ENCODE measurements around the gene NECAB3. TPM values are rescaled to one million over a fixed set of nuclear protein-coding genes. Genes with fewer than 3 reads are reported as not detected.
A peak's percentile ranks its signal among the peaks of the same experiment; 100 is the strongest.
"Not testable (repeated sequence)": the region's sequence is repeated elsewhere in the genome, so short reads cannot be mapped to it uniquely, and the experiment has no call there.

NECAB3 gene
- total RNA-seq, 2 donors from 2014 or later = 16.9 to 29.5 TPM

DNA sequence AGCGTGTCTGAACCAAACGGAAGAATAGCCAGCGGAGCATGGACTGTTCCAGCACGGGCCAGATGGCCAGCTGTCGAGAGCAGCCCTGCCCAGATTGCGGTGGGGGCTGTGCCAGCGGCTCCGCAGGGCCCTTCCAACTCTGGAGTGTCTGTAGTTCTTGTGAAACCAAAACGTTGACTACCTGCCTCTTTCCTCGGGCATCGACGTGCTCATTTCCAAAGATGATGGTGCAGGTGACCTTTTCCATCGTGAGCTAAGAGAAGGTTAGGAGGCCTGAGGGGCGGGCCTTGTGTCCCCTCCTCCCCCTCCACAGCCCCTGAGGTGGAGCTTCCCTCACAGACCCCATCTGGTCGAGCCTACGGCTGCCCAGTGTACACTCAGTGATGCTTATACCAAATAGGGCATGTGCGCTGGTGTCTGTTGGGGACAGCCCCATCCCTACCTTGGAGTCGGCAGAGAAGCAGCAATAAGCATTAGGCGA lies 25.0 kb downstream of the NECAB3 start:
- DNase-seq (ENCODE audit: low spot score) (no peak), ATAC-seq (no peak)
- Mint-ChIP-seq H3K9me3 (no peaks in the 10 kb centered on the region), H3K27me3 (no peaks in the 10 kb centered on the region), H3K4me1 (ENCODE audit: low read depth in 2 of 2) (peaks cover 7 to 11% of the 10 kb centered on the region in 2 donors), H3K36me3 (no peaks in the 10 kb centered on the region), H3K4me3 (no peak overlapping the region), H3K27ac (no peak overlapping the region)

DNA sequence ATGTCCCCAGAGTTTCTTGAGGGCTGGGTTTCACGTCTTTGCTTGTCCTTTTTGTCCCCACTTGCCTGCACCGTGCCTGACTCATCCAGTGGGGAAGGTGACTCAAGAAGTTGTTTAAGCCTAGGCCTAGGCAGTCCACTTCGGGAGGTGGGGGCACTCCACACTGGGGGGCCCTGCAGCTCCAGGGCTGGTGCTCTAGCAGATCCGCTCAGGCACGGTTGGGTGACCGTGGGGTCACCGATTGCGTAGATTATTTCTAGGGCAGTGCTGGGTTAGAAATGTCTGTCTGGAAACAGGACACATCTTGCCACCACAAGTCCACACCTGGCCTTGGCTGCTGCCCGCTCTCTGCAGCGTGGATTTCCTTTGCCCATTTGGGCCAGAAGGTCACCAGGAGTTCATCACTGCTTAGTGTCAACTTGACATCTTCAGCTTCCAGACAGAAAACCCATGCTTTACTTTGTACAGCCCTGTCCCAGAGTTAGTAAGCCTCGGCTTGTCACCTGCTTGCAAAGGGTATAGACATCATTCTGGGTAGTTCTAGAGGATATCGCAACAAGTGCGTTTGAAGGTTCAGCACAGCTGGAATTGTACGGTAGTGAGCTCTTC lies 25.7 kb downstream of the NECAB3 start:
- Mint-ChIP-seq H3K9me3 (no peaks in the 10 kb centered on the region), H3K36me3 (no peaks in the 10 kb centered on the region), H3K27me3 (no peaks in the 10 kb centered on the region), H3K4me1 (ENCODE audit: low read depth in 2 of 2) (peaks cover 7 to 11% of the 10 kb centered on the region in 2 donors), H3K27ac (no peak overlapping the region), H3K4me3 (no peak overlapping the region)
- ATAC-seq (no peak), DNase-seq (ENCODE audit: low spot score) (no peak)

DNA sequence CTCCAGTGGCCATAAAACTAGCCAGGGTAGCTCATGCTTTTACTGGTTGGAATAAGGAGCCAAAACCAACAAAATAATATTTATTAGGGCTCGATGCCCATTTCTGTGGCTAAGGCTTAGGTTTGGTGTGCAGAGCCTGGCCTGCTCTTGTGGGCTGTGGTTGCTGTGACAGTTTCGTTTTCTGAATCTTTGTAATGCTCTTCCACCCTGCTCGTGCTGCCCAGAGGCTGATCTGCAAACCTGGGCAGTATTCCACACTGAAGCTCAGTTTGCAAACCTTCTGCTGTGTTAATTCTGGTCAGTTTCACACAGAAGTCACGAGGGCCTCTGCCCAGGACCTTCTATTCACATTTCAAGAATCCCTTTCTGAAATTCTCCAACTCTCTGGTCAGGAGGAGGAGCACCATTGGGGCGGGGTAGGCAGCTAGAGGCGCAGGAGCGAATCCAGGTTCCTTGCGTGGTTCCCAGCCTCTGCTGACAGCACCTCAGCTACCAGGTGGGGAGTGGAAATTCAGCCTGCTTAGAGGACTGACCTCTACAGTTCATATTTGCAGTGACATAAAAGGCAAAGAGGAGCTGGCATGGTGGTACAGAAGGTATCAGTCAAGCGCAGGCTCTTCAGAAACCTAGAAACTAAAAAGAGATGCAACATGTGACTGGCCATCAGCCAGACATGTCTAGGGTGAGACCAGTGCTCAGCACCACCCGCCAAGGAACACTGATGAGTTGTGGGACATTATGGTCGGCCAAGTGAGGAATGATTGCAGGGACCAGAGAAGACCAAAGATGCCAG lies 26.4 kb downstream of the NECAB3 start:
- DNase-seq (ENCODE audit: low spot score) = no peak
- H3K9me3 Mint-ChIP-seq = no peaks in the 10 kb centered on the region
- H3K4me1 Mint-ChIP-seq (ENCODE audit: low read depth in 2 of 2) = peaks cover 7 to 10% of the 10 kb centered on the region in 2 donors
- H3K27ac Mint-ChIP-seq = peak overlapping the region in 1 of 2 donors; percentile 56
- peak overlapping the region; percentile 49 for H3K4me3 Mint-ChIP-seq
- peak; percentile 78 to 84 for ATAC-seq
- H3K27me3 Mint-ChIP-seq = no peaks in the 10 kb centered on the region
- no peaks in the 10 kb centered on the region for H3K36me3 Mint-ChIP-seq

DNA sequence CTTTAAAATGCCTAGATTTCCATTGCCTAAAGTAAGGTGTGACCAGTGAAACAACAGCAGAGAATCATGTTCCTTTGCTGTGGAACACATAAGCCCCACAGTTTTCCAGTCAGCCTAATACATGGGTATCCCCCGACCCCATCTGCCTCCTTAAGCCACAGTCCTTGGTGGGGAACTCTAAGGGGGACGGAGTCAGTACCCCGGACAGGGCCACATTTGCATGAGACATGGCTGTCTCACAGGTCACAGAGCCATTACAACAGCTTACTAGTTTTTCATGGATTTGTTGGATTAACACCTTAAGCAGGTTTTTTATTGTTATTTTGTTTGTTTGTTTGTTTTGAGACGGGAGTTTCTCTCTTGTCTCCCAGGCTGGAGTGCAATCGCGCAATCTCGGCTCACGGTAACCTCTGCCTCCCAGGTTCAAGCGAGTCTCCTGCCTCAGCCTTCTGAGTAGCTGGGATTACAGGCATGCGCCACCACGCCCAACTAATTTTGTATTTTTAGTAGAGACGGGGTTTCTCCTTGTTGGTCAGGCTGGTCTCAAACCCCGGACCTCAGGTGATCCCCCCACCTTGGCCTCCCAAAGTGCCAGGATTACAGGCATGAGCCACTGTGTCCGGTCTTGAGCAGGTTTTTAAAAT lies 27.1 kb downstream of the NECAB3 start:
- not testable (repeated sequence) for H3K36me3 Mint-ChIP-seq; H3K27me3 Mint-ChIP-seq; H3K4me1 Mint-ChIP-seq (ENCODE audit: low read depth in 2 of 2); DNase-seq (ENCODE audit: low spot score); H3K9me3 Mint-ChIP-seq; ATAC-seq; H3K4me3 Mint-ChIP-seq; H3K27ac Mint-ChIP-seq

DNA sequence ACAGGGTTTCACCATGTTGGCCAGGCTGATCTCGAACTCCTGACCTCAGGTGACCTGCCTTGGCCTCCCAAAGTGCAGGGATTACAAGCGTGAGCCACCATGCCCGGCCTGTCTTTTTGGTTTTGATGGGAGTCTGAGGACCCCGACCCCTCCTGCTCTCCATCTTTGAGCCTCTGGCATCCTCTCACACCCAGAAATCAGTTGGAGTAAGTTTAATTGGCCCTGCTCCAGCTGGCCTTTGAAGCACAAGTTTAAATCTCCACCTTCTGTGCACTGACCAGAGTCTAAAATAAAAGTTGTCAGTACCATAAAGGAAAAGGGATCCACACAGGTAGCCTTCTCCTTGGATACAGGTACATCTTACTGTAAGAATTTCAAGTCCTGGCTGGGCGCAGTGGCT lies 28.0 kb downstream of the NECAB3 start:
- peaks cover 6 to 7% of the 10 kb centered on the region in 2 donors for H3K4me1 Mint-ChIP-seq (ENCODE audit: low read depth in 2 of 2)
- no peak for DNase-seq (ENCODE audit: low spot score)
- no peaks in the 10 kb centered on the region for H3K36me3 Mint-ChIP-seq
- no peaks in the 10 kb centered on the region for H3K27me3 Mint-ChIP-seq
- H3K4me3 Mint-ChIP-seq = no peak overlapping the region
- H3K9me3 Mint-ChIP-seq = no peaks in the 10 kb centered on the region
- H3K27ac Mint-ChIP-seq = no peak overlapping the region
- ATAC-seq = no peak

DNA sequence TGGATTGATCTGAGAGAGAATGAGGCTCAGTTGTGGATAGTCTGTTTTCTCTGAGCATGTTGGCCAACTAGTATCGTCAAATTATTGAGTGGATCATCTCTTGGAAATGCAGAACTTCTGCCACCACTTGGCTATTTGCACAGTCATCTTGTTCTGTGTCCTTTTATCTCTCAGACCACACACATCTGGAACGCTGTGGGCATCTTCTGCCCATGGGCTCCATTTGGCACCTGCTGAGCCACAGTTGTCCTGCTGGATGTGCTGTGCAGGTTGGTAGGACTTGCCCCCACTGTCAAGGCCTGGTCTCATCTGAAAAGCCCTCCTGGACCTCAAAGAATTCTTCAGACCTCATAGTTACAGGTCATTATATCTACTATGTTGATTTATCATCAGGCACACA lies 28.8 kb downstream of the NECAB3 start:
- Mint-ChIP-seq H3K27me3 (no peaks in the 10 kb centered on the region), H3K4me1 (ENCODE audit: low read depth in 2 of 2) (peaks cover 6 to 7% of the 10 kb centered on the region in 2 donors), H3K9me3 (no peaks in the 10 kb centered on the region), H3K36me3 (no peaks in the 10 kb centered on the region), H3K4me3 (no peak overlapping the region), H3K27ac (peak overlapping the region in 1 of 2 donors; percentile 53)
- ATAC-seq (no peak), DNase-seq (ENCODE audit: low spot score) (no peak)

DNA sequence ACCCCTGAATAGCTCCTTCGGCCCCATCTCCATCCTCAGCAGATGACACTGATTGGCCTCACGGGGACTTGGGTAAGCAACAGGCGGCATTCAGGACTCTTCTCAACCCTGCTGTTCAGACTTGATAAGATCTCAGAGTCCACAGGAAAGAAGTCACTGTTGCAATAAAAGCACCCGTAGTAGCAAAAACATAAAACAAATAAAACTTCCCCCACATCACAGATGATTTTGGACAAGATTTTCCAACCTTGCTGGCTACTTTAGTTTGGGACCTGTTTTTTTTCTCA lies 29.2 kb downstream of the NECAB3 start:
- ATAC-seq (no peak), DNase-seq (ENCODE audit: low spot score) (no peak)
- Mint-ChIP-seq H3K9me3 (no peaks in the 10 kb centered on the region), H3K4me3 (no peak overlapping the region), H3K27ac (no peak overlapping the region), H3K27me3 (no peaks in the 10 kb centered on the region), H3K36me3 (peaks cover 2% of the 10 kb centered on the region), H3K4me1 (ENCODE audit: low read depth in 2 of 2) (peaks cover 6 to 7% of the 10 kb centered on the region in 2 donors)

DNA sequence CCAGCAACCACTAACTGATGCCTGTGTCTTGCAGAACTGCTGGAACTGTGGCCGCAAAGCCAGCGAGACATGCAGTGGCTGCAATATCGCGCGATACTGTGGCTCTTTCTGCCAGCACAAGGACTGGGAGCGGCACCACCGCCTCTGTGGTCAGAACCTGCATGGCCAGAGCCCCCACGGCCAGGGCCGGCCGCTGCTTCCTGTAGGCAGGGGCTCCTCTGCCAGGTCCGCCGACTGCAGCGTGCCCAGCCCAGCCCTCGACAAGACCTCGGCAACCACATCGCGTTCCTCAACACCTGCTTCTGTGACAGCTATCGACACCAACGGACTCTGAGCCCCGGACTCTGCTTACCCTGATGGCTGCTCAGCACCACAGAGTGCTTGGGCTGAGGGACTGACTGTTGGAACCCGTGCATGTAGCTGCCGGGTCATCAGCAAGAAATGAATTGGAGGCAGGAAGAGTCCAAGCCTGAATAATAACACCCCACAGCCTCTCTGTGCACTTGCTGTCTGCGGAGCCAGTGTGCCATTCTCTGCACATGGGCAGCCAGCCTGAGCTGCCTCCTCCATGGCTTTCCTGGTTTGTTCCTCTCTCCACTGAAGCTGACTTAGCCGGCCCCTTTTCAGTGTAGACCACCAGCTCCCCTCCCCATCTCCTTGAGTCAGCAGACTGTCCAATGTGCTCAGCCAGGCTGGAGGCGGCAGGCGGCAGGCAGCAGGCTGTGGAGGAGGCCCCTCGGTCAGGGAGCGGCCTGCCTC lies 29.7 kb downstream of the NECAB3 start:
- Mint-ChIP-seq H3K36me3 (peaks cover 7% of the 10 kb centered on the region), H3K9me3 (no peaks in the 10 kb centered on the region), H3K27me3 (no peaks in the 10 kb centered on the region), H3K4me3 (no peak overlapping the region), H3K27ac (no peak overlapping the region), H3K4me1 (ENCODE audit: low read depth in 2 of 2) (peaks cover 6 to 7% of the 10 kb centered on the region in 2 donors)
- DNase-seq (ENCODE audit: low spot score) (no peak), ATAC-seq (no peak)

DNA sequence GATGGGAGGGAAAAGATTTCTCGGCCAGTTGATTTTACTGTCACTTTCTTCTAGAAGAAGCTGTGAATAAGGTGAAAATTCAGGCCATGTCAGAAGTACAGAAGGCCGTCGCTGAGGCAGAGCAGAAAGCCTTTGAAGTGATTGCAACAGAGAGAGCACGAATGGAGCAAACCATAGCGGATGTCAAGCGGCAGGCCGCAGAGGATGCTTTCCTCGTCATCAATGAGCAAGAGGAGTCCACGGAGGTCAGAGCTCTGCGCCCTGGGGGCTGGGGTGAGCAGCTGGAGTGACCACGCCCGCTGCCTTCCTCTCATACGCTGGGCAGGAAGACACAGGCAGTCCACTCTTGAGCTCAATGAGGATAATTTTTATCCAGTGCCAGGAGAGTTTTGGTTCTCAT lies 33.9 kb downstream of the NECAB3 start:
- H3K4me3 Mint-ChIP-seq = no peak overlapping the region
- H3K4me1 Mint-ChIP-seq (ENCODE audit: low read depth in 2 of 2) = peaks cover 0 to 3% of the 10 kb centered on the region in 2 donors
- no peak overlapping the region for H3K27ac Mint-ChIP-seq
- peaks cover 11% of the 10 kb centered on the region for H3K36me3 Mint-ChIP-seq
- ATAC-seq (no peak), DNase-seq (ENCODE audit: low spot score) (no peak)
- no peaks in the 10 kb centered on the region for H3K27me3 Mint-ChIP-seq
- no peaks in the 10 kb centered on the region for H3K9me3 Mint-ChIP-seq

DNA sequence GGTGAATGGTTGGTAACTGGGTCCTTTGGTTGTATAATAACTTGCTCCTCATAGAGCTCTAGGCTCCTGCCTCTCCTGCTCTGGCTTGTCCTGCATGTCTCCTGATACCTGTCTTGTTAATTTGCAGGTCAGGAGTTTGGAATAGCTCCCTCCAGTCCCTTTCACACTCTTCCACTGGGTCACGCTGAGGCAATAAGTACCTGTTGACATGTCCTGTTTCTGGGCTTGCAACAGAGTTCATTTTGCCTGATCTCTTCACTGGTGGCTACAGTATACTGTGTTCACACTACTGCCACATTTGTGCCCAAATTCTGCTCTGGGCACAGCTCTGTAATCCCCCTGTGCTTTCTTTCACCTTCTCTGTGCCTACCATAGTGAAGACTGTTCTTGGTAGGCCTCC lies 37.5 kb downstream of the NECAB3 start:
- no peak overlapping the region for H3K27ac Mint-ChIP-seq
- peaks cover 11% of the 10 kb centered on the region for H3K36me3 Mint-ChIP-seq
- no peaks in the 10 kb centered on the region for H3K9me3 Mint-ChIP-seq
- H3K27me3 Mint-ChIP-seq = no peaks in the 10 kb centered on the region
- peaks cover 0 to 3% of the 10 kb centered on the region in 2 donors for H3K4me1 Mint-ChIP-seq (ENCODE audit: low read depth in 2 of 2)
- H3K4me3 Mint-ChIP-seq = no peak overlapping the region
- no peak for DNase-seq (ENCODE audit: low spot score)
- ATAC-seq = no peak

DNA sequence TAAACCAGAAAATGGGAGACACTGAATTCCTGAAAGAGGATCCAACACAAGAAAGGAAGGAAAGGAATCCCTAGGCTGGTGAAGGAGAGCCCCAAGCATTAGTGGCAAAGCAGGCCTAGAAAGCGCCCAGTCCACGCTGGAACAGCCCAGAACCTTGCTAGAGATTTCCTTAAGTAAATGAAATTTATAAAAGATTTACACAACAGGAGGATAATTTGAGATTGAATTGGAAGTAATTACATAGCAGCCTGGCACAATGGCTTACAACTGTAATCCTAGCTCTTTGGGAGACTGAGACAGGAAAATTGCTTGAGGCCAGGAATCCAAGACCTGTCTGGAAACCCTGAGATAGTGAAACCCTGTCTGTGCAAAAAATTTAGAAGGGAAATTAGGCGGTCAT lies 38.9 kb downstream of the NECAB3 start:
- H3K27ac Mint-ChIP-seq = no peak overlapping the region

DNA sequence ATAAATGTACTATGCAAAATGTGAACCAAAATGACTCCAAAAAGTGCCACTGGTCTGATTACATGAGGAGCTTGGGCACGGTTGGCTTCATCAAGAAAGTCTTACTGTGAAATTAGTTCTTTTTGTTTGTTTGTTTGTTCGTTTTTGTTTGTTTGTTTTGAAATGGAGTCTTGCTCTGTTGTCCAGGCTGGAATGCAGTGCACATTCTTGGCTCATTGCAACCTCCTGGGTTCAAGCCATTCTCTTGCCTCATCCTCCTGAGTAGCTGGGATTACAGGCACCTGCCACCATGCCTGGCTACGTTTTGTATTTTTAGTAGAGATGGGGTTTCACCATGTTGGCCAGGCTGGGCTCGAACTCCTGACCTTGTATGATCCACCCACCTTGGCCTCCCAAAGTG lies 42.3 kb downstream of the NECAB3 start:
- peaks cover 10% of the 10 kb centered on the region for H3K36me3 Mint-ChIP-seq
- ATAC-seq; DNase-seq (ENCODE audit: low spot score); H3K27ac Mint-ChIP-seq; H3K4me1 Mint-ChIP-seq (ENCODE audit: low read depth in 2 of 2); H3K4me3 Mint-ChIP-seq; H3K27me3 Mint-ChIP-seq; H3K9me3 Mint-ChIP-seq: not testable (repeated sequence)

More for the DNA sequence above, 38.9 kb downstream of the NECAB3 start:
- ATAC-seq = no peak
- no peak for DNase-seq (ENCODE audit: low spot score)
- Mint-ChIP-seq H3K9me3 (no peaks in the 10 kb centered on the region), H3K4me1 (ENCODE audit: low read depth in 2 of 2) (peaks cover 0 to 3% of the 10 kb centered on the region in 2 donors), H3K36me3 (peaks cover 11% of the 10 kb centered on the region), H3K4me3 (no peak overlapping the region), H3K27me3 (no peaks in the 10 kb centered on the region)

DNA sequence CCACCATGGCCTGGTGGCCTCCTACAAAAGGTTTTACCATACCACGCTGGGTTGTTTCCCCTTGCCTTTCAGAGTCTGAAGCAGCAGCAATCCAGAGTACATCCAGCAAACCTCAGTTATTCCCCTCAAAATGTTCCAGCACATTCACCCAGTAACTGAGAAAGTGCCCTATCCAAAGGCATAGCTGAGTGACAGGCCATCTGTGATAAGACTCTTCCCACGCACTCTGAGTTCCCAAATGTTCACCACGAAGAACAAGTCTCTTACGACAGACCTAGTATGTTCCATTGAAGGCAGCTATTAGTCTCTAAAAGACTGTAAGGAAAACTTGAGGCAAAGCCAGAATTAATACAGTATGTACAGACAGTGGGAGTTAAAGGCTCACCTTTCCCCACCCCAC lies 43.7 kb downstream of the NECAB3 start:
- H3K9me3 Mint-ChIP-seq = no peaks in the 10 kb centered on the region
- H3K36me3 Mint-ChIP-seq = peaks cover 7% of the 10 kb centered on the region
- H3K27ac Mint-ChIP-seq = no peak overlapping the region
- no peaks in the 10 kb centered on the region for H3K27me3 Mint-ChIP-seq
- ATAC-seq (no peak), DNase-seq (ENCODE audit: low spot score) (no peak)
- no peaks in the 10 kb centered on the region for H3K4me1 Mint-ChIP-seq (ENCODE audit: low read depth in 2 of 2)
- H3K4me3 Mint-ChIP-seq = no peak overlapping the region

DNA sequence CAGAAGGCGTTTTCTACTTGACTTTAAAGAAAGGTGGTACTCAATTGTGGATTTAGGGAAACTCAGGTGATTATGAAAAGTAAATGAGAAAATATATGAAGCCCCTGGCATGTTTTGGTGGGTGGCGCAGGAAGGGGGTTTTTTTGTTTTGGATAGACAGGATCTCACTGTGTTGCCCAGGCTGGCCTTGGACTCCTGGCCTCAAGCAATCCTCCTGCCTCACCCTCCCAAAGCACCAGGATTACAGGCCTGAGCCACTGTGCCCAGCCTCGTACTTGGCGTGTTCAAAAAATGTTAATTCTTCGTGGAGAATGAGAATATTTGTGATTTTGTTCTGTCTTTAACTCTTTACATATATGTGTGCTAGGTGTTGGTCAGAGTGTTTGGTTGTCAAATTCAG lies 44.2 kb downstream of the NECAB3 start:
- no peak for ATAC-seq
- DNase-seq (ENCODE audit: low spot score) = no peak
- H3K4me3 Mint-ChIP-seq = no peak overlapping the region
- no peak overlapping the region for H3K27ac Mint-ChIP-seq
- H3K9me3 Mint-ChIP-seq = no peaks in the 10 kb centered on the region
- H3K27me3 Mint-ChIP-seq = no peaks in the 10 kb centered on the region
- peaks cover 7% of the 10 kb centered on the region for H3K36me3 Mint-ChIP-seq
- H3K4me1 Mint-ChIP-seq (ENCODE audit: low read depth in 2 of 2) = peaks cover 0 to 4% of the 10 kb centered on the region in 2 donors
